Activated naive CD4-positive, alpha-beta T cell treated with anti-CD3 and anti-CD28 coated beads, Interleukin-2, amount 50 U/mL, for 16 hours (primary cell): Measurements from ENCODE around the gene XPO6.
A peak's percentile ranks its signal among the peaks of the same experiment; 100 is the strongest.
"Not testable (repeated sequence)": the region's sequence is repeated elsewhere in the genome, so short reads cannot be mapped to it uniquely, and the experiment has no call there.

Experiments used
- DNase-seq: peaks from one replicate; pipeline ENCODE4 v3.0.0-alpha.2; 2020

Gene XPO6, protein sequence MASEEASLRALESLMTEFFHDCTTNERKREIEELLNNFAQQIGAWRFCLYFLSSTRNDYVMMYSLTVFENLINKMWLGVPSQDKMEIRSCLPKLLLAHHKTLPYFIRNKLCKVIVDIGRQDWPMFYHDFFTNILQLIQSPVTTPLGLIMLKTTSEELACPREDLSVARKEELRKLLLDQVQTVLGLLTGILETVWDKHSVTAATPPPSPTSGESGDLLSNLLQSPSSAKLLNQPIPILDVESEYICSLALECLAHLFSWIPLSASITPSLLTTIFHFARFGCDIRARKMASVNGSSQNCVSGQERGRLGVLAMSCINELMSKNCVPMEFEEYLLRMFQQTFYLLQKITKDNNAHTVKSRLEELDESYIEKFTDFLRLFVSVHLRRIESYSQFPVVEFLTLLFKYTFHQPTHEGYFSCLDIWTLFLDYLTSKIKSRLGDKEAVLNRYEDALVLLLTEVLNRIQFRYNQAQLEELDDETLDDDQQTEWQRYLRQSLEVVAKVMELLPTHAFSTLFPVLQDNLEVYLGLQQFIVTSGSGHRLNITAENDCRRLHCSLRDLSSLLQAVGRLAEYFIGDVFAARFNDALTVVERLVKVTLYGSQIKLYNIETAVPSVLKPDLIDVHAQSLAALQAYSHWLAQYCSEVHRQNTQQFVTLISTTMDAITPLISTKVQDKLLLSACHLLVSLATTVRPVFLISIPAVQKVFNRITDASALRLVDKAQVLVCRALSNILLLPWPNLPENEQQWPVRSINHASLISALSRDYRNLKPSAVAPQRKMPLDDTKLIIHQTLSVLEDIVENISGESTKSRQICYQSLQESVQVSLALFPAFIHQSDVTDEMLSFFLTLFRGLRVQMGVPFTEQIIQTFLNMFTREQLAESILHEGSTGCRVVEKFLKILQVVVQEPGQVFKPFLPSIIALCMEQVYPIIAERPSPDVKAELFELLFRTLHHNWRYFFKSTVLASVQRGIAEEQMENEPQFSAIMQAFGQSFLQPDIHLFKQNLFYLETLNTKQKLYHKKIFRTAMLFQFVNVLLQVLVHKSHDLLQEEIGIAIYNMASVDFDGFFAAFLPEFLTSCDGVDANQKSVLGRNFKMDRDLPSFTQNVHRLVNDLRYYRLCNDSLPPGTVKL

GRCh38 chr16:28211758-28212531 lies at the start of gene XPO6:
XPO6 (minus strand) TSS chr16:28211965; CDS start chr16:28211368, 597 bp downstream.
- peak; percentile 98 for DNase-seq

DNA sequence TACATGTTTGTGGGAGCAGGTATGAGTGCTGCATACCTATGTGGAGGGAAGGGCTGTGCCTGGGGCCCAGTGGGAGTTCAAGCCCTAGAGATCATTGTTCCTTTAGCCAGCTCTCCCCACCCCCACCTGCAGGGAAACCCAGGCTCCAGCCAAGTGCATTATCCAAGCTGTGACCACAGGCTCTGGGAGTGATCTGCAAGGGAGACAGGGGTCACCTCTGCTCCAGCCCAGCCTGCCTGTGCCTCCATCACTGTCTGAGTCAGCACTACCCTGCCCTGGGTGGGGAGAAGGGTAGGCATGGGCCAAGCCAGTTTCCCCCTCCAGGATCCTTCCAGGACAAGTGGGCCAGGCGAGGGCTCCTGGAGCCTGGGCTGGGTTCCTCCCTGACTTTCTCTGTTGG lies 48.4 kb upstream of the XPO6 start:
- DNase-seq = no peak

GRCh38 chr16:28259781-28260150 lies 48.0 kb upstream of the XPO6 start:
- DNase-seq = no peak

DNA sequence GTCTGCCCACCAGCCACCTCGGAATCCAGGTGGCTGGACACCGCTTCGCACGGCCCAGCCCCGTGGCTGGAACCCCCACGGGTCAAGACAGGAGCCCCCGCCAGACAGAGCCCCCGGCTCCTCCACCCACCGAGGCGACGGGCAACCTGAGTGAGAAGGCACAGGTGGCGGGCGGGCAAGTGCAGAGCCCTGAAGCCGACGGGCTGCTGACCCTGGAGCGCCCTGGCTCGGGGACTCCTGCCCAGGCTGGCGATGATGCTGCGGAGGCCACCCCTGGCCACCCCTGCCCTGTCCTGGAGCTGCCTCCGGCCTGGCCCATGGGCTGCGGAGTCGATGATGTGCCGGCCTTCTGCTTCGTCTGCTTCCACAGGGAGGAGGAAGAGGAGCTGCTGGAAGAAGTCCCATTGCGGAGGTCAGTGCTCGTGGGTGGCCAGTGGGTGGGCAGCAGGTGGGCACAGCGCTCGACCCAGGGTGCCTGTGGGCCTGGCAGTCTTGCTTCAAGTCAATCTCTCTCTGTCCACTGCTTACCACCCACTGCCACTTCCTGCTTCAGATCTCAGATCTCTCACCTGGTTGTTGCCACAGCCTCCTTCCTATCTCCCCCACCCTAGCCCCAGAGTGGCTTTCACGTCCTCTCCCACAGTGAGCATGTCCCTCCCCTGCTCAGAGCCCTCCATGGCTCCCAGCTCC lies 47.5 kb upstream of the XPO6 start:
- no peak for DNase-seq

- DNase-seq = no peak
Observed at GRCh38 chr16:28258567-28258966, 46.8 kb upstream of the XPO6 start.

- DNase-seq = no peak
Observed at GRCh38 chr16:28257256-28257655, 45.5 kb upstream of the XPO6 start.

GRCh38 chr16:28255838-28256237 lies 44.1 kb upstream of the XPO6 start:
- no peak for DNase-seq

DNA sequence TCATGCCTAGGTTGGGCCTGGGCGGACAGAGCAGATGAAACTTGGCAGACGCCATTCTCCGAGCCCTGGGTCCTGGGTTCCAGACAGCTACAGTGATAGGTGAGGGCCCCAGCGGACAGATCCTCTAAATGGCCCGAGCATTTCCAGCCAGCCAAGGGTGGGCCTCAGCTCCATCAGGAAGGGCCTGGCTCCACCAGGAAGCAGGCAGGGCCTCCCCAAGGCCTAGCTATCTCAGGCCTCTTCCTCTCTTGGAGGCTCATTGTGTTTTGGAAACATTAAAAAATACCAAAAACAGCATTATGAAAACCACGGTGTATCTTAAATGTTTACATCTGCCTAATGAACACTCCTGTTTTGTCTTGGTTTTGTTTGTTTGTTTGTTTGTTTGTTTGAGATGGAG lies 42.4 kb upstream of the XPO6 start:
- no peak for DNase-seq

- no peak for DNase-seq
Observed at GRCh38 chr16:28250999-28251398, 39.2 kb upstream of the XPO6 start.

- DNase-seq = not testable (repeated sequence)
Observed at GRCh38 chr16:28249483-28249882, 37.7 kb upstream of the XPO6 start.

DNA sequence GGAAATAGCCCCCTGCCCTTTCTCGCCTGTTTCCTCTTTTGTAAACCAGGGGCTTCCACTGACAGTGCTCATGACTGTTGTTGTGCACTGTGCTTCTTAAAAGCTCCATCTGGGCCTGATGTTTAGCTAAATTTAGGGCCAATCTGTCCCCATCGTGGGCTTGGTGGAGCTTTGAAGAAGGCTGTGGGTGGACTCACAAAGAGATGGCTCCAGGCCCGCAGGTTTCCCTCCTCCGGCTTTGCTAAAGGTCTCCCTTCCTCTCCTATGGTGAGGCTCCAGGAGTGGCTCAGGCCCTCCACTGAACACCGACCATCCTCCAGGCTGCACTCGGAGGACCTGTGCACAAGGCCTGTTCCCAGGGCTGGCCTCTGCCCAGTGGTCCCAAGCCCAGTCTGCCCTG lies 30.2 kb upstream of the XPO6 start:
- no peak for DNase-seq

DNA sequence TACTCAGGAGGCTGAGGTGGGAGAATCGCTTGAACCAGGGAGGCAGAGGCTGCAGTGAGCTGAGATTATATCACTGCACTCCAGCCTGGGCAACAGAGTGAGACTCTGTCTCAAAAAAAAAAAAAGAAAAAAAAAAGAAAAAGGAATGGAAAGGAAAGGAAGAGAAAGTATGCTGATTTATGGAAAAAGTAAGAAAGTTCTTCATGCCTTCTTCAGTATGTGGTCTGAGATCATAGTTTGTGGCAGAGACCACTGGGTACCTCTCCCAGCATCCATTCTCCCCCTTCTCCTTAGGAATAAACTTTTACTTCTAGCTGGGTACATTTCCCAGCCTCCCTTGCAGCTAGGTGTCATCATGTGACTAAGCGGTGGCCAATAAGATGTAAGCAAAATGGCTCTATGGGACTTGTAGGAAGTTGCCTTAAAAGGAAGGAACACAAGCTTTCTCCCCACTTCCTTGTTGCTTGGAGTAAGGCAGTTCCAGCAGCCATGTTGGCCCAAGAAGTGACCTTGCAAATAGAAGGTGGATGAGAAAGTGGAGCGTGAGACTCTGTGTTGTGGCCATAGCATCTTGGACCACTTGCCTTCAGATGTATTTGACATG lies 26.1 kb upstream of the XPO6 start:
- no peak for DNase-seq

DNA sequence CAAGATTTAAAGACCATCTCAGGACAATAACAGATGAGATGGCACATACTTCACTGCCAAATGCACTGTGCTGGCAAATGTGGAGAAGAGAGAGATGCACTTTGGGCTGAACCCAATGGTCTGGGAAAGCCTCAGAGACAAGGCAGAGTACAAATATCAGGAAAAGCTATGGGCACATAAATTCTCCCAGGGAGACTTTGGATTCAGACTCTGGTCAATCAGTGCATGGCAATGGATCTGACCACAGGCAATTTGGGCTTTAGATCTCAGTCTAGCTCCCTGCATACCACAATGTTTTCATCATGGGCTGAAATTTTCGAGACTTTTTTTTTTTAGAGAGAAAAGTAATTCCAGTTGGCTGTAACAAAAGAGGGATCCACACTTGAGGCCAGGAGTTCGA lies 20.0 kb upstream of the XPO6 start:
- DNase-seq = no peak

GRCh38 chr16:28223909-28224308 lies 12.1 kb upstream of the XPO6 start:
- not testable (repeated sequence) for DNase-seq

DNA sequence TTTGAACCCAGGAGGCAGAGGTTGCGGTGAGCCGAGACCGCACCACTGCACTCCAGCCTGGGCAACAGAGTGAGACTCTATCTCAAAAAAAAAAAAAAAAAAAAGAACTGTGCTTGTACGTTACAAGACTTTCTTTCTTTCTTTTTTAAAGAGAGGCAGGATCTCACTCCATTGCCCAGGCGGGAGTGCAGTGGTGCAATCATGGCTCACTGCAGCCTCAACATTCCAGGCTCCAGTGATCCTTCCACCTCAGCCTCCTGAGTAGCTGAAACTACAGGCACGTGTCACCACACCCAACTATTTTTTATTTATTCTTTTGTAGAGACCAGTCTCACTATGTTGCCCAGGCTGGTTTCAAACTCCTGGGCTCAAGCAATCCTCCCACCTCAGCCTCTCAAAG lies 8.0 kb upstream of the XPO6 start:
- DNase-seq = not testable (repeated sequence)

DNA sequence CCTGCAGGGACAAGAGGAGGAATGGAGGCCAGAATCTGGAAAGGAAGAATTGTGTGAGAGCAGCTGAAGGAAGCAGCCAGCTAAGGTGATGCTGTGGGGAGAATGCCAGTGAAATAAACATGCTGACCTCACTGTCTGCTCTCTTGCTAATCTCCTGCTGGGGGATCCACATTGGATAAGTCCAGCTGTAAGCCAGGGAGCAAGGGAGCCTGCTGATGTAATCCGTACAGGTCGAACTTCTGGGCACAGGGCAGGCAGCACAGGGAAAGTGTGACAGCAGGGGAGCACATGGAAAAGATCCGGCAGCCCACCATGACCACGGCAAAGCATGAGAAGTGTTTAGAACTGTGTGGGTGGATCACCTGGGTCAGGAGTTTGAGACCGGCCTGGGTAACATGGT lies 7.5 kb upstream of the XPO6 start:
- DNase-seq = no peak

DNA sequence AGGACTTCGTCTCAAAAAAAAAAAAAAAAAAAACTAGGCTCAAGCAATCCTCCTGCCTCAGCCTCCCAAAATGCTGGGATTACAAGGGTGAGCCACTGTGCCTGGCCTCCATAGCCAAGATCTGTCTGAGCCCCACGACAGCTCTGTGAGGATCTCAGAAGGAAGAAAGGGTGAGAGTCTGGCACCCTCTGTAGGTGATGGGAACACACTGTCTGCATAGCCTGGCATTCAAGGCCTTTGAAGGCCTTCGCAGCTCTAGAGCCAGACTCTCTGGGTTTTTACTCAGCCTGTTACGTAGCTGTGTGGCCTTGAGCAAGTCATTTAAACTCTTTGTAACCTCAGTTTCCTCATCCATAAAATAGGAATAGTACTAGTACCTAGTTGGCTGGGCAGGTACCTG lies 6.3 kb upstream of the XPO6 start:
- DNase-seq = peak; percentile 56

DNA sequence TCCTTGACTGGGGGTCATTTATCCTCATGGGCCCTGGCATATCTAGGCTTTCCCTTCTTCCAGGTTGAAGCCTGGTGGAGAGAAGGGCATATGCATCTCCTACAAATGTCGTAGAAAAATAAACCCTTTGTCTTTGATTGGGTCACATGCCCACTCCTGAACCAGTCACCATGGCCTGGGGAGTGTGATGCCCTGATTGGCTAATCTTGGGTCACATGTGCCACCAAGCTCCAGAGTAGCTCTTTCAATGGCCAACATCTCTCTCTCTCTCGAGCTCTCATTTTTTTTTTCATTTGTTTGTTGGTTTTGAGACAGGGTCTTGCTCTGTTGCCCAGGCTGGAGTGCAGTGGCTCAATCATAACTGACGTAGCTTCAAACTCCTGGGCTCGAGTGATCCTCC lies 5.6 kb upstream of the XPO6 start:
- no peak for DNase-seq

- DNase-seq = no peak
Observed at GRCh38 chr16:28213396-28213795, 1.6 kb upstream of the XPO6 start.

GRCh38 chr16:28212532-28212873 lies 738 bp upstream of the XPO6 start:
- no peak for DNase-seq

DNA sequence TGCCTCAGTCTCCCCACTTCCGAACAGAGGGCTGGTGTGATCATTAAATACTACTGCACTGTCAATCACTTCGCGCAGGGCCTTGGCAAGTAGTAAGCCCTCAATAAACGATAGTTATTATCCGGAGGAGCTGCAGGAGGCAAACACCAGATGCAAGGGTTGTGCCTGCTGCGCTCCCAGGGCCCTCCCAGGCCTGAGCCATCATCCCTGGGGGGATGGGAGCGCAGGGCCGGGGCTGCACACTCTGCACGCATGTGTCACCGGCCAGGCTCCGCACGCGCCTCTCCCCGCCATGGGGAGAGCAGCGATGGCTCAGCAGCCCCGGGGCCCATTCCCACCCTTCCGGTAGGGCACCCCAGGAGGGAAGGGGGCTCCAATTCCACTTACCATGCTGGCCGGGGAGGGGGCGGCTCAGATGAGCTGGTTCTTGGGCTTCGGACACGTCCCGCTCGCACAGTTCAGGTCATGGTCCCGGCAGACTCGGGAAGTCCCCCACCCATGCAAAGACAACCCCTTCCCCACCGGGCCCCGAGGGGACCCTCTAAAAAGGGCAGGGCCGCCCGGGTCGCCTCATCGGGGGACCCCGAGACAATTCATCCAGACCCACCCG lies 681 bp downstream of the XPO6 start:
- peak; percentile 80 for DNase-seq
